Central memory CD4-positive, alpha-beta T cell (primary cell): ENCODE measurements around the gene CRYBG3.

Source experiments
- DNase-seq: peaks from one replicate; pipeline ENCODE4 v3.0.0; 2022

The CRYBG3 gene

DNA sequence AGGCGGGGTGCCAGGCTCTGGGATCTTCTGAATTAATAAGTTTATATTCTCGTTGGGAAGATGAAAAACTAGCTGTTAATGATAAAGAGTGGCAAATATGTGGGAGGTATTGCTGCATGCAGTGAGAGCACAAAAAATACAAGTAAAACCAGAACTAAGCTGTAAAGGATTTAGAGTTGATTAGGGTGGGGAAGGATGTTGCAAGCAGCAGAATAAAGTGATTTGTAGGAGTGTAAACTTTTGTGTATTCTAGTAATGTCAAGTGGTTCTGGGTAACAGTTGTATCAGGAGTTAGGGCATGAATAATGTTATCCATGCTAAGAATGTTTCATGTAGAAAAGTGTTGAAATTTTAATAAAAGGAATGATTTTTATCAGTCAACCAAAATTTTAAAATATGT is 18.1 kb downstream of the CRYBG3 start:
- DNase-seq, result no peak

DNA sequence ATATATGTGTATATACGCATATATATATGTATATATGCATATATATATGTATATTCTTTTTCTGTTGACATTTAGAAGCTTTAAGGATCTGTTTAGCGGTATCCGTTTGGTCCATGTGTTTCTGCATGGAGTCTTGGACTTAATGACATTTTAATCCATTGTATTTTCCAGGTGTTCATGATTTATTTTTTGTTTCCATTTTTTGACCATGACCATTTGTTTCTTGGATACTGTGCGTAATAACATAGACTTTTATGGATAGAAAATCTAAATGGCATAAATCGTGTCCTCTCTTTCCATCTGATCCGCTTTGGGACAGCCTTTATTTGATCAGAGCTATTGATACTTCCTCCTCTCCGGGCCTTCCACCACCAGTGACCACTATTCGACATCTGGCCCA is 19.5 kb downstream of the CRYBG3 start:
- no peak for DNase-seq

DNA sequence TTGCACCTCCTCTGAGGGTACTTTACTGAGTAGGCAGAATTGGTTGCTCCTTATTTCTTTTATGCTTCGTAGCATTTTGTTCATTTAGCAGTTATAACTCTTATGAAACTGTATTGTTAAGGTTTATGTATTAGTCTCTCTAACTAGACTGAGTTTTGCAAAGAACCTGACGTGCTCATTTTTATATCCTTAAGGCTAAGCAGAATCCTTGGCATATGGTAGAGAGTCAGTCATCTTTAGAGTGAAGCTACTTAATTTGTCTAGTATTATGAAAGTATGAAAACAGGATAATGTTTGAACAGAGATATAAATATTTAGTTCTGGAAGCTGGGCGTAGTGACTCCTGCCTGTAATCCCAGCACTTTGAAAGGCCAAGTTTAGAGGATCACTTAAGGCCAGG is 20.1 kb downstream of the CRYBG3 start:
- no peak for DNase-seq

DNA sequence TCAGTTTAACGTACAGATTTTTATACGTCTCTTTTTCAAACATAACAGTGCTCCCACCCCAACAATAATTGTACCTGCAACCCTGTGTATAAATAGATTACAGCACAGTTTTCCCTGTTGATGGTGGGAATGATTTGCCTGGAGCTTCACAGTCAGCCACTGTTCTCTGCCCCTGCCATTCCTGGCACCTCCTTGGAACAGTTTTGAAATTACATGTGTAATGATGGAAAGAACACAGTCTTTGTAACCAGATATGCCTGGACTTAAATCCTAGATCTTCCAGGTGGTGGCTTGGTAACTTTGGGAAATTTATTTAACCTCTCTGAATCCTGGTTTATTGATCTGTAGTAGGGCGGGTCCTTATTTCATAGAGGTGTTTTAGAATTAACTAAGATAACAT is 27.0 kb downstream of the CRYBG3 start:
- no peak for DNase-seq

DNA sequence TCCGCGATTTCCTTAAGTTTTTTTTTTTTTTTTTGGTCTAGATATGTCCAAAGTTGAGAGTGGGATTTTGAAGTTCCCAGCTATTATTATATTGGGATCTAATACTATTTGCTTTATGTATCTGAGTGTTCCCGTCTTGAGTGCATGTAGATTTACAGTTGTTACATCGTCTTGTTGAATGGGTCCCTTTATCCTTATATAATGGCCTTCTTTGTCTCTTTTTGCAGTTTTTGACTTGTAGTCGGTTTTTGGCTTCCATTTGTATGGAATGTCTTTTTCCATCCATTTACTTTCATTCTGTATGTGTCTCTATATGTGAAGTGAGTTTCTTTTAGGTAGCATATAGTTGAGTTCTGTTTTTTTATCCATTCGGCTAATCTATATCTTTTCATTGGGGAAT is 35.6 kb downstream of the CRYBG3 start:
- DNase-seq, result no peak

DNA sequence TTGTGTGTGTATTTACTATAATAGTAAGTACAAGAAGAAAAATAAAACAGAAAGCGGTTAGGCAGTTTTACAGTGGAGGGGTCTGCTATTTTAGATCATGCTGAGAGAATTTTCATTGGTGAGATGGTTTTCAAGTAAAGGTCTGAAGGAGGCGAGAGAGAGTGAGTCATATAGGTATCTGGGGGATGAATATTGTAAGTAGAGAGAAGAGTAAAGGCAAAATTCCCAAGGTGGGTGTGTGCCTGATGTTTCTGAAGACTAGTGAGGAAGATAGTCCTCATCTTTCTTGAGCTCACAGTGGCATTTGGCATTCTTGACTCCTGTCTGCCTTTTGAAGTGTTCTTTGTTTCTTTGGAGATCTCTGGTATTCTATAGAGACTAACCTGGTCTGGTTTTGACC is 38.6 kb downstream of the CRYBG3 start:
- DNase-seq, result no peak

DNA sequence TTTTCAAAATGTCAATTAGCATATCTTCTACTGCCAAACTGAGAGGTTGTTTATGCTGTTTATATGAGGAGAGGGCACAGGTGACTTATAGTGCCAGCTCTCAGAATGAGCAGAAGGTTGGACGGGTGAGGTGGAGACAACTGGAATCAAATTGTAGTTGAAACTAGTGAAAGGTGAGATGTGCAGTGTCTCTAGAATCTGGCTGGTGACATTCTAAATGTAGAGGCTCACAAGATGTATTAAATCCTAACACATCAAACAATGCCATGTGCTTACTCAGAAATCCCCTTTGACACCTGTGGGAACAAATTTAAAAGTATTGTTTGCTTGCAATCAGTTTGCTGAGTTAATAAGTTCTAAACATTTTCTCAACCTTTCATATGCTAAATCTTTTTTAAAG is 40.8 kb downstream of the CRYBG3 start:
- no peak for DNase-seq

DNA sequence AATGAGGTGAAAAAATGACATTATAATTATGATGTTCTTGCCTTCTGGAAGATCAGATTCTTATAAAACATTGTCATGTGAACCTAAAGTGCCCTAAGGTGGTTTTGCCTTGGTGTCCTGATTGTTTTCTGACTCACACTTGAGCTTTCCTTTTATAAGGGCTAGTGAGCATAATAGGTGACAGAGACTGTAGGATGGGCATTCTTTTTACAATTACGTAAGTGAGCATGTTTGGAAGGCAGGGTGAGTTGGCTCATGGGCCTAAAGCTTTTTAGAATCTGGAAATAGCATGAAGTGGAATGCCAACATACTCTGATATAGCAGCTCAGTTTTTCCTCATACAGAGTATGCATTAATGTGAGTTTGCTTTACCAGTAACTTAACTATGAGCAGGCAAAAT is 41.2 kb downstream of the CRYBG3 start:
- DNase-seq, result no peak

DNA sequence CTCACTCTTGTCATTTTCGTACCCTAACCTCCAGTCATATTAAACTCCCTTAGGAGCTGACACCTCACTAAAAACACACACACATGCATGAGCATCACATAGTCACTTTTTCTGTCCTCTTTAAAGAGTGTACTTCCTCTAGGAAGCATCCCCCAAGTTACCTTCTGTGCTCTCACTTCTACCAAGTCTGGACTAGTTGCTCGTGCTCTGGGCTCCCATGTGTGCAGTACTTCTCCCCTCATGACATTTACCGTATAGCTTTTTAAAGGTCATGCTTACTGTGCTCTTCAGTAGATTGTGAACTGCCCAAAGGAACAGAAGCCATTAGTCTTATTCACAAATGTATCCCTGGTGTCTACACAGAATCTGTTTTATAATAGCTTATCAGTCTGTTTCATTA is 42.0 kb downstream of the CRYBG3 start:
- no peak for DNase-seq

DNA sequence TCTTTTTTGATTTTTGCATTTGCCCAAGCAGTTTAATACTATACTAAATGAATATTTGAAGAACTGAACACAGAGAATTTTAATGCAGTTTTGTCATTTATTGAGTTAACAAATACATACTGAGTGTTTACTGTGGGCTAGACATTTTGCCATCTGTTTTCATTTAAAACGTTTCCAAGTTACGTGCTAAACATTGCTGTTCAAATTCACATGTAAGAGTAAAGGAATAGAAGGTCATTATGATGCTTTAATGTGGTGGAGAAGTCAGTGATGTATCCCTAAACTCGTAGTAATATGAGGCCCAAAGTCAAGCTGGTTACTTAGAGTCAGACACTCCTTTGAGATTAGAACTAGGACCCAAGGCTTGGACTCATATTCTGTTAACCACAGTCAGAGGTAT is 49.4 kb downstream of the CRYBG3 start:
- DNase-seq, result no peak

DNA sequence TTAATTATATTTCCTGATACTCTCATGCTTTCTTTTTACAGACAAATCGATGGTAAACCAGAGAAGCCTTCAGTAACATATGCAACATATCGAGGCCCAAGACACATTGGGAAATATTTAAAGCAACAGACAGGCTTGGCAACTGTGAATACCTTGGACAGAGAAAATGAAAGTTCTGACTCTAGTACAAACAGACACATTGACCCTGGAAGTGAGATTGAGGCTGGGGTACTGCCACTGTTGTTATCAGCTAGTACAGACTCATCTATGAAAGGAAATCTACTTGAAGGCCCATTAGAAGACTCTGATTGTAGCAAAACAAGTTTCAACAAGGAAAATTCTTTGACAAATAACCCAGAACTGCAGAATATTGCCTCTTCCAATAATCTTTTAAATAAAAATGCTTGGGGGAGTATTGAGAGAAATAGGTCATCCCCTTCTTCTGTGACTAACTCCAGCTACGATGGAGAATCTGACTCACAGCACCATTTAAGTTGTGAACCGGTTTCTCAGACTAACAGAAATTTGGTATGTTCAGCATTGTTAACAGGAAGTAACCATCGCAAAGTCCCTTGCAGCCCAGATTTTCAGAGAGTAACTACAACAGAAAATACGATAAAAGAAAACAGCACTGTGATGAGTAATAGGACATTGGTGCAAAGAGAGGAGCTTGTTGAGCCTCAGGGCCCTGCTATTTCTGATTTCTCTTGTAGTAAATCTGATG is 50.2 kb downstream of the CRYBG3 start:
- DNase-seq, result peak; percentile 24

DNA sequence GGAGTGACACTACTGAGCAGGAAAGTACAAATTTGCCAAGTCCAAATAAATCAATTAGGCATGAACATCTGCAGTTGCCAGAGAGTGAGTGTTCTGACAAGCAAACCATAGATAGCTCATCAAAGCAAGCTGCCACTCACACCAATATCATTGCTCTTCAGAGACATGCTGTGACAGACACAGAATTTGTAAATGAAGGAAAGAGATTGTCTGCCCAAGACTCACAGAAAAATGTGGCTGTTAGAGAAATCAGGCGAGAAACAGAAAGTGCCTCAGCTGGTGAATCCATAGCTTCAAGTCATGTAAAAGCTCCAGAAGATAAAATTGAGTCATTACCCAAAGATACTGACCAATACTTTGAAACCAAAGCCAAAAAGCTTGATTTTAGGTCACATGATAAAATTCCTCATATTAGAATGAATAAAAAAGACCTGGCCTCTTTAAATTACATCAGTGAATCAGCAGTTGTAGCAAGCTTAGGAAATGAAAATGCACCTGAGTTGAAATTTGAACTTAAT is 50.8 kb downstream of the CRYBG3 start:
- DNase-seq, result no peak

DNA sequence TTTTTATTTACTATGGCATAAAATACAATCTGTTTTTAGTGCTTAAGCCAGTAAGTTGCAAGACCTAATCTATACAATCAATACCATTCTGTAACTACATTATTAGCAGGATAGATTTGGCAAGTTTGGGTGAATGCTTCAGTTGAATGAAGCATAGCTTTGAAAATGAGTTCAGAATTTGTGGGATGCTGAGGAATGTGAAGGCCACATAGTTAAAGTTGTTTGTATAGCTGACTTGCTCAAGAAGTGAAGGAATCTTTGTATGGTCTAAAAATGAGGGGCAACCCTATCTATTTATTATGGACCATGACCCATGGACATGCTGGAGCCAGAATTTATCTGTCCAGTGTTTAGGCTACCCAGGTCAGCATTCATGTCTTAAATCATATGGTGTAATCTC is 58.5 kb downstream of the CRYBG3 start:
- DNase-seq, result no peak

DNA sequence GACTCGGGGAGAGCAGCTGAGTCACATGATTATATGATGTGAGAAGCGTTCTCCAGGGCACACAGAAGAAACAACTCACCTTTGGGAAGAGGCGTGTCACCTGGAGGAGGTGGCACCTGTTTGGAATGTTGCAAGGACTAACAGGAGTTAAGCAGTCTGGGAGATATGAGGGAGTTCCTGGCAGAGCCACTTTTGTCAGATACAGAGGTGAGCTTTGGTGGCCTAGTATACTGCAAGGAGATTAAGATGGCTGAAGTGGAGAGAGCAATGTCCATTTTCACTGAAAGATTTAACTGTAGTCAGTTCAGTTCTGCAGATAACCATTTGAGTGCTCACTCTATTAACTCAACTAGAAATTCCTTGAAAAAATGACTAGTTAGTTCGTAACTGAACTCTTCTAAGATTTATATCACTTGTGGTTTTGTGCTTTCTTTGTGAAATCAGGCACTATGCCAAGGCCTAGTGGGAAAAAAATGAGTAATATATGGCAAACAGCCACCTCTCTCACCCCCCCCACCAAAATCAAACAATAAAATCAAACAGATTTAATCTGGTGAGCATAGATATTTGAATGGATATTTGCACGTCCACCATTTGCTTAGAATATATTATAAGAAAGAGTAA is 61.3 kb downstream of the CRYBG3 start:
- peak; percentile 24 for DNase-seq

DNA sequence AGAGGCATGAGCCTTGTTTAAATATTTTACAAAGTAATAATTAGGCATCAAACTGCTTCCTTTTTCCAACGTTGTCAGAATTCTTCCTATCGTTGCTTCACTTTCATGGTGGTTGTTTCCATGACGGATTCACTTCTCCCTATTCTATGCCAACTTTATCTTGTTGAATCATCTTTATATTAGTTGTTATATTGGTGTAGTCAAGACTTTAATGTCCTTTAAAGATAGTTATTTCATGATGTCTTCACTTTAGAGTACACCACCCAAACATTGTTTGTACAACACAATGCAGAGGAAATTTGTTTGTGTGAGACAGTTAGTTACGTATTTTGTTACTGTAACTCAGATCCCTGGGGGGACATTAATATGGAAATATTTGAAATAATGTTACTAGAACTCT is 61.9 kb downstream of the CRYBG3 start:
- DNase-seq, result no peak

DNA sequence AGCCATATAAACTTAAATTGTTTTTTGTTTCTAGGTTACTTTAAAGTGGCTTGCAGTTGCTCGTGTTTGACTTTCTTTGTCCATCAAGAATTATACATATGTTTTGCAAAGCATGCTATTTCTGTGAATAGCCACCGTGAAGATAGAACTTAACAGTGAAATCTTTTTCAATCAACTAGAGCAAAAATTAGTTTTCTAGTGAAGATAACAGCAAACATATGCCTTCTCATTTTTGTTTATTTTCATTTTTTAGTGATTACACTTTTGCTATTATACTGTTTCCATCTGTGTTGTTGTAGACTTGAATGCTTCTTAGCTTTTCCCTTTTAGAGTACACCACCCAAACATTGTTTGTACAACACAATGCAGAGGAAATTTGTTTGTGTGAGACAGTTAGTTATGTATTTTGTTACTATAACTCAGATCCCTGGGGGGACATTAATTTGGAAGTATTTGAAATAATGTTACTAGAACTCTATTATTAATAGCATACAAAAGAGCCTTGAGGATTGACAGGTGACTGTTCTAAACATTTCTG is 62.8 kb downstream of the CRYBG3 start:
- DNase-seq, result no peak

DNA sequence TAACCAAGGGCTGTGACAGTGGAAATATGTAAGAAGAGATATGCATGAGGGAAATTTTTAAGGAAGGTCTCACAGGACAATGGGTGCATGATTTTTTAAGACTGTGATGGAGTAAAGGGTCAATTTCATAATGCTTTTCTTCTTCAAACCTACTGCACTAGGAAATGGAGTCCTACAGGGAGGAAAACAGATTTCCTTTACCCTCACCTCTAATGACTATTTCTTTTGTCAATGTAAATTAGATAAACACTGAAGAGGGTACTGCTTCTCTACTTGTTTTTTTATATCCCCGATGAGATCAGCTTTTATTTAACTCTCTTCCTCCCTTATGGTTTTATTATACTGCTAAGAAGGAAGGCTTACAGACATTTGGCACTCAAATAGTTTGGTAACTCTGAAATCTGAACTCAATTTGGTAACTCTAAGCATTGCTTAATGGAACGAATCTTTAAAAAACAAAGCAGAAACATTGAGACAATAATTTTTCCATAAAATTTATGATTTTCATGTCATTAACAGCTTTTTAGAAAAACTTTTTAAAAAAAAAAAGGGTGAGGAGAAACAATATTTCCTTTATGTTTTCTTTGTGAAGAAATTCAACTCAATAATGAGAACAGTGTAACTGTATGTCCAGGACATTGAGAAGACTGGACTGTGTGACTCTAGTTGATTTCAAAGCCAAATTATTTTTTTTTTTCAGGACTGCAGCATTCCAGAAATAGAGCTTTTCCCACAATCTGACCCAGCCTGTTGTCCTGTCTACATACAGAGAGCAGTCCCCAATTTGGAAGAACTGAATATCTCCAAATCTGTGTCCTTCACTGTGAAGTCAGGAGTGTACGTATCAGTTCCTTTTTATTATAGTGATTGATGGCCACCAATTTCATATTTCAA is 64.4 kb downstream of the CRYBG3 start:
- DNase-seq, result no peak

DNA sequence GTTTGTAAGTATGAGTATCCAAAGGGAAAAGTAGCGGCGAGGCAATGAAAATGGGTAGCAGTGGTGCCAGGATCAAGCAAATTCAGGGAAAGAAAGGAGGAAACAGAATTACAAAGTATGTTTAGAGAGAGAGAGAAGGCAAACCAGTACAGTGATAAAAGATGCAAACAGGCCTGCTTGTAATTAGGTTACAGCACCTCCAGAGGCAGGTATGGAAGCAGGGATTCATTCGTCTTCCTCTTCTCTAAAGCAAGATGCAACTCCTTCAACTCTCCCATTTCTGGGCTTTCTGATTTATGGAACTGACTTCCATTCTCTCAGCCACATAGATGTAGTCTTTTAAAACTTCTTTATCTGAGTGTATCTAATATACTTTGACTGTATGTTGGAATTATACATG is 68.0 kb downstream of the CRYBG3 start:
- DNase-seq, result no peak

DNA sequence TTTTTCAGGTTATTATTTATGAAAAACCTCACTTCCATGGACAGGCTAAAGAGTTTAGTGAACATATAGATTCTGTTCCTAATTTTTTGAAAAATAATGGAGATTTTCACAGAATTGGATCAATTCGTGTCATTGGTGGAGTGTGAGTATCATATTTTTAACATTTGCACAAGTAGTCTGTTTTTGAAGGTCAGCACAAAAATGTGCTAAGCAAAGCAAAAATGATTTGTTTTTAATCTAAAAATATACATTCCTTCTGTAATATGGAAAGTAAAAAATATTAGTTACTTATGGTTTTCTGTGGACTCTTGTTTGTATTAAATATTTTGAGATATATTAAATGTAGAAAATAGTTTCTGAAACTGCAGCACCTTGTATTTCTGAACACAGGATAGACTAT is 71.0 kb downstream of the CRYBG3 start:
- DNase-seq, result no peak

DNA sequence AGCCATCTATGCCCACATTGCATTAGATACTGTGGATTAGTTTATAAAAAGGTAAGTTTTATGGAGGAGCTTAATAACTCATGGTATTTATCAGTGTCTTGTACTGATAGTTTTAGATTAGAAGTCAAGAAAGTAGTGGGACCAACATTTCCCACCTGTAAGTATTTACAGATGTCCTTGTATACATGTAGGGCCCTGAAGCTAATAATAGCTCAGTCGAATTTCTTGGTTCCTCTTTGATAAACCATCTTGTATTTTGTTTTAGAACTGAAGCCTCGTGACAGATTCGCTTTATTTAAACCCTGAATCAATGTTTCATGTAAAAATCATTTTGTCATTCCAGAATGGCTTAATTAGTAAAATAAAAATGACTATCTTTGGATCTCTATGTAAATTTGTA is 73.4 kb downstream of the CRYBG3 start:
- DNase-seq, result no peak

DNA sequence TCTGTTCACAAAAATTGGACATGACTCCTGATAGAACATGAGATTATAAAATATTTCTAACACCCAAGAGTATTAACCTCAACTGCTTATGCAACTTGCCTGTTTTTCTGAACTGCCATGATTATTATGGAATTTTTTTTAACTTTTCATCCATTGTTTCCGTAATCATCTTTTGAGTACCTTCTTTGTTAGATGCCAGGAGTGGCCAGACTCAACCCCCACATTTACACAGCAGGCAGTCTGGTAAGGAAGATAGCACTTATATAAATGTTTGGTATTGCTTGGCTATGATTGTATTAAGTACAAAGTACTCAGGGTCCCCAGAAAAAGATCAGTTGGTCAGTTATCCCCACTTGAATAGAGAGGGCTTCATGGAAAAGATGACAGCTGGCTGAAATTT is 74.3 kb downstream of the CRYBG3 start:
- DNase-seq, result no peak

DNA sequence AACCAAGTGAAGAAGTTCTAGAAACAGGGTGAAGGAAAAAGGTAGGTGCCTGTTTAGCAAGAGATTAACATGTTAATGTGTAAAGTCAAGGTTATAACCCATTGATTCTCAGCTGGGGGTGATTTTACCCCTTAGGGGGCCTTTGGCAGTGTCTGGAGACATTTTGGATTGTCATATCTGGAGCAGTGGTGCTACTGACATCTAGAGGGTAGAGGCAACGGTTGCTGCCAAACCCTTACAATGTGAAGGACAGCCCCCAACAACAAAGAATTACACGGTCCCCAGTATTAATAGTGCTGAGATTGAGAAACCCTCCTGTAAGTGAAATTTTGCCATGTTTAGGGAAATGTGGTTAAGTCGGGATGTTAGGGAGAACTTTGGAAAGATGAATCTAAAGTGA is 74.7 kb downstream of the CRYBG3 start:
- no peak for DNase-seq

DNA sequence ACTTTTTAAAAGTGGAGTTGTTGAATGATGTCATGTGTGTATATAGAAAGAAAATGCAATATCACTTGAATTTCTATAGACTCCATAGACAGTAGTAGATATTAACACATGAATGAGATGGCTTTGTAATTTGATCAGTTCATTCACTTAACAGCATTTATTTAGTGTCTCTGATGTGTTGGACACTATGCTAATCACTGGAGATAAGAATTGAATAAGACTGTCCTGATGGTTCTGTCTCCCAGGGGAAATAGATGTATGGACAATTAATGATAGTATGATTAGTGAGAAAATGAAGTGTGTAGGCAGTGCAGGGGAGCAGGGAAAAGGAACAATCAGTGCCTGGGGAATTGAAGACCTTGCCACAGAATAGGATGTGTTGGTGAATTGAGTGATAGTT is 77.5 kb downstream of the CRYBG3 start:
- no peak for DNase-seq
